Measurements from ENCODE around the gene CCDC85C.

CCDC85C gene

GRCh38 chr14:99604766-99605298 lies 825 bp upstream of the CCDC85C start:
- DNase-seq = peak; percentile 22

GRCh38 chr14:99604278-99604765 lies 315 bp upstream of the CCDC85C start:
- peak; percentile 96 for DNase-seq

- no peak for DNase-seq
Measured at GRCh38 chr14:99602788-99603415, 1.1 kb downstream of the CCDC85C start.

GRCh38 chr14:99602054-99602787 lies 1.8 kb downstream of the CCDC85C start:
- DNase-seq = no peak

GRCh38 chr14:99601361-99601831 lies 2.6 kb downstream of the CCDC85C start:
- no peak for DNase-seq

- no peak for DNase-seq
Measured at GRCh38 chr14:99600232-99600888, 3.6 kb downstream of the CCDC85C start.

GRCh38 chr14:99599393-99599792 lies 4.6 kb downstream of the CCDC85C start:
- DNase-seq = no peak

GRCh38 chr14:99598774-99599173 lies 5.2 kb downstream of the CCDC85C start:
- no peak for DNase-seq

GRCh38 chr14:99597911-99598600 lies 6.0 kb downstream of the CCDC85C start:
- no peak for DNase-seq

GRCh38 chr14:99596772-99597171 lies 7.2 kb downstream of the CCDC85C start:
- DNase-seq = no peak

- no peak for DNase-seq
Measured at GRCh38 chr14:99596071-99596627, 7.9 kb downstream of the CCDC85C start.

- DNase-seq = no peak
Measured at GRCh38 chr14:99595524-99595923, 8.5 kb downstream of the CCDC85C start.

GRCh38 chr14:99595034-99595433 lies 9.0 kb downstream of the CCDC85C start:
- DNase-seq = no peak

GRCh38 chr14:99593971-99594841 lies 9.8 kb downstream of the CCDC85C start:
- DNase-seq = no peak

GRCh38 chr14:99592933-99593753 lies 10.9 kb downstream of the CCDC85C start:
- DNase-seq = no peak

- DNase-seq = no peak
Measured at GRCh38 chr14:99592394-99592793, 11.6 kb downstream of the CCDC85C start.

- DNase-seq = peak; percentile 15
Measured at GRCh38 chr14:99590746-99591555, 13.1 kb downstream of the CCDC85C start.

GRCh38 chr14:99589651-99590530 lies 14.1 kb downstream of the CCDC85C start:
- DNase-seq = no peak

GRCh38 chr14:99589031-99589441 lies 15.0 kb downstream of the CCDC85C start:
- peak; percentile 24 for DNase-seq

Data from GDM1 (cell line).